Activated CD4-positive, alpha-beta memory T cell treated with anti-CD3 and anti-CD28 coated beads, Interleukin-2, amount 10 ng/mL, durations not matched to agents 7 days and 5 days (primary cell): ENCODE results near the gene F8. TPM values are rescaled to one million over a fixed set of nuclear protein-coding genes. Genes with fewer than 3 reads are reported as not detected.
"Not testable (repeated sequence)": the region's sequence is repeated elsewhere in the genome, so short reads cannot be mapped to it uniquely, and the experiment has no call there.

Experiments used
- CTCF ChIA-PET: fragments of 350-600 bp; sonication (Branson Sonifier 250); formaldehyde crosslinking; loops from one replicate; lab custom pipeline; 2021; ENCODE audit warnings: antibody characterized with exemption, inconsistent platforms; lab: Charles Lee
- POLR2A ChIA-PET: fragments of 350-600 bp; sonication (Branson Sonifier 250); formaldehyde crosslinking; loops from one replicate; lab custom pipeline; 2021; ENCODE audit warnings: antibody characterized with exemption; lab: Charles Lee
- DNase-seq: peaks from one replicate; pipeline ENCODE4 v3.0.0-alpha.2; 2020
- H3K27ac Mint-ChIP-seq: one replicate; pipeline ENCODE4 v1.8.0; 2021; ENCODE audit warnings: mild to moderate bottlenecking, mixed read lengths
- H3K27me3 Mint-ChIP-seq: one replicate; pipeline ENCODE4 v1.8.0; 2021; ENCODE audit warnings: mixed read lengths
- H3K36me3 Mint-ChIP-seq: one replicate; pipeline ENCODE4 v1.8.0; 2021; ENCODE audit warnings: low read depth, mixed read lengths
- H3K4me1 Mint-ChIP-seq: one replicate; pipeline ENCODE4 v1.8.0; 2021; ENCODE audit warnings: mixed read lengths
- H3K4me3 Mint-ChIP-seq: one replicate; pipeline ENCODE4 v1.8.0; 2021; ENCODE audit warnings: mild to moderate bottlenecking, mixed read lengths
- H3K9me3 Mint-ChIP-seq: one replicate; pipeline ENCODE4 v1.8.0; 2021; ENCODE audit warnings: mixed read lengths
- total RNA-seq, 2 experiments: library from RNA; stranded (reverse); gene quantifications; one replicate each; pipeline ENCODE4 v1.2.3, GENCODE V29; 2021

The F8 gene
- total RNA-seq, 2 experiments from 2014 or later, result 8.9 to 10.2 TPM

- no peaks in the 10 kb centered on the region for H3K27me3 Mint-ChIP-seq
- DNase-seq, result no peak
- no peak overlapping the region for H3K27ac Mint-ChIP-seq
- no peaks in the 10 kb centered on the region for H3K36me3 Mint-ChIP-seq
- CTCF ChIA-PET, result no interaction called here
- H3K4me3 Mint-ChIP-seq, result no peak overlapping the region
- POLR2A ChIA-PET, result no interaction called here
- H3K9me3 Mint-ChIP-seq, result peaks cover 2% of the 10 kb centered on the region
- peaks cover 18% of the 10 kb centered on the region for H3K4me1 Mint-ChIP-seq
Measured at GRCh38 chrX:154829134-154829533, 193.4 kb downstream of the F8 start.

- Mint-ChIP-seq H3K4me3 (no peak overlapping the region), H3K4me1 (peaks cover 18% of the 10 kb centered on the region), H3K27me3 (no peaks in the 10 kb centered on the region), H3K9me3 (peaks cover 2% of the 10 kb centered on the region), H3K27ac (peak overlapping the region; percentile 67), H3K36me3 (no peaks in the 10 kb centered on the region)
- no peak for DNase-seq
- POLR2A ChIA-PET, result interaction anchor here (1.5 kb wide), 1 partner anchor 10 kb away, joined by 3 read pairs; no protein-coding TSS in a partner anchor
- CTCF ChIA-PET, result no interaction called here
Measured at GRCh38 chrX:154828016-154828408, 194.5 kb downstream of the F8 start.

- H3K4me3 Mint-ChIP-seq, result peak overlapping the region; percentile 14
- DNase-seq, result peak; percentile 16
- H3K27ac Mint-ChIP-seq, result peak overlapping the region; percentile 67
- H3K36me3 Mint-ChIP-seq, result no peaks in the 10 kb centered on the region
- peaks cover 18% of the 10 kb centered on the region for H3K4me1 Mint-ChIP-seq
- ChIA-PET CTCF (no interaction called here), POLR2A (interaction anchor here (0.6 to 1.5 kb wide), 2 partner anchors 10 to 21 kb away, joined by 3 read pairs; no protein-coding TSS in a partner anchor)
- H3K9me3 Mint-ChIP-seq, result peaks cover 2% of the 10 kb centered on the region
- no peaks in the 10 kb centered on the region for H3K27me3 Mint-ChIP-seq
Measured at GRCh38 chrX:154827194-154828015, 195.1 kb downstream of the F8 start.

GRCh38 chrX:154825586-154825985 lies 196.9 kb downstream of the F8 start:
- H3K4me3 Mint-ChIP-seq, H3K27me3 Mint-ChIP-seq, H3K36me3 Mint-ChIP-seq, H3K27ac Mint-ChIP-seq, POLR2A ChIA-PET, CTCF ChIA-PET, H3K9me3 Mint-ChIP-seq, DNase-seq: not testable (repeated sequence)
- H3K4me1 Mint-ChIP-seq, result peaks cover 18% of the 10 kb centered on the region

DNA sequence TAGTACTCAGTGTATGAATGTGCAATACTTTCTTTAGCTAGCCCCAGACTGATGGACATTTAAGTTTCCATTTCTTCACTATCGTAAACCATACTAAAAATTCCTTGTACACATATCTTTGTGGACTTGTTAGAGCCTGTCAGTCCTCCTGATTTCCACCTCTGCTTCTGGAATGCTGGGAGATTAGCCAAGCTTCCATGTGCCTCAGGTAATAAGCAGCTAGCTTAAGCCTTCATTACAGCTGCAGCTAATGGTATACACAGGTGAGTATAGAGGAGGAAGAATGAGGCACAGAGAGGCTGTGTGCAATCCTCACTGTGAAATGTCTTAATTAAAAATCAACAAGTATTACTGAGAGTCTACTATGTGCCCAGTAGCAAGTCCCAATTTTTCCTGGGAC lies 197.9 kb downstream of the F8 start:
- Mint-ChIP-seq H3K36me3 (no peaks in the 10 kb centered on the region), H3K27ac (no peak overlapping the region), H3K9me3 (peaks cover 2% of the 10 kb centered on the region), H3K4me1 (peaks cover 14% of the 10 kb centered on the region), H3K27me3 (peaks cover 3% of the 10 kb centered on the region), H3K4me3 (no peak overlapping the region)
- POLR2A ChIA-PET, result no interaction called here
- DNase-seq, result no peak
- CTCF ChIA-PET, result no interaction called here

GRCh38 chrX:154822029-154822428 lies 200.5 kb downstream of the F8 start:
- H3K36me3 Mint-ChIP-seq, result no peaks in the 10 kb centered on the region
- H3K27me3 Mint-ChIP-seq, result peaks cover 5% of the 10 kb centered on the region
- peaks cover 2% of the 10 kb centered on the region for H3K9me3 Mint-ChIP-seq
- ChIA-PET CTCF (no interaction called here), POLR2A (no interaction called here)
- DNase-seq, result no peak
- peaks cover under 1% of the 10 kb centered on the region for H3K4me1 Mint-ChIP-seq
- H3K4me3 Mint-ChIP-seq, result no peak overlapping the region
- H3K27ac Mint-ChIP-seq, result no peak overlapping the region

GRCh38 chrX:154821523-154821922 lies 201.0 kb downstream of the F8 start:
- DNase-seq, result no peak
- Mint-ChIP-seq H3K9me3 (peaks cover 2% of the 10 kb centered on the region), H3K27me3 (peaks cover 6% of the 10 kb centered on the region), H3K4me1 (no peaks in the 10 kb centered on the region), H3K4me3 (no peak overlapping the region), H3K36me3 (no peaks in the 10 kb centered on the region), H3K27ac (no peak overlapping the region)
- ChIA-PET POLR2A (no interaction called here), CTCF (no interaction called here)

- Mint-ChIP-seq H3K9me3 (no peaks in the 10 kb centered on the region), H3K27ac (no peak overlapping the region), H3K36me3 (no peaks in the 10 kb centered on the region), H3K4me3 (no peak overlapping the region), H3K4me1 (no peaks in the 10 kb centered on the region), H3K27me3 (peaks cover 8% of the 10 kb centered on the region)
- POLR2A ChIA-PET, result no interaction called here
- DNase-seq, result no peak
- CTCF ChIA-PET, result no interaction called here
Measured at GRCh38 chrX:154819771-154820341, 202.7 kb downstream of the F8 start.

GRCh38 chrX:154818916-154819770 lies 203.4 kb downstream of the F8 start:
- CTCF ChIA-PET, result interaction anchor here (0.7 kb wide), 1 partner anchor 50 kb away, joined by 4 read pairs; no protein-coding TSS in a partner anchor
- Mint-ChIP-seq H3K27me3 (peaks cover 8% of the 10 kb centered on the region), H3K27ac (no peak overlapping the region), H3K9me3 (no peaks in the 10 kb centered on the region), H3K4me3 (no peak overlapping the region), H3K36me3 (no peaks in the 10 kb centered on the region), H3K4me1 (no peaks in the 10 kb centered on the region)
- DNase-seq, result no peak
- POLR2A ChIA-PET, result no interaction called here

GRCh38 chrX:154817048-154817618 lies 205.4 kb downstream of the F8 start:
- H3K4me3 Mint-ChIP-seq, H3K27ac Mint-ChIP-seq, H3K9me3 Mint-ChIP-seq, H3K36me3 Mint-ChIP-seq, DNase-seq, H3K4me1 Mint-ChIP-seq: not testable (repeated sequence)
- ChIA-PET CTCF (interaction anchor here (1.0 kb wide), 1 partner anchor 23 kb away, joined by 3 read pairs; no protein-coding TSS in a partner anchor), POLR2A (interaction anchor here (1.8 kb wide), 1 partner anchor 14 kb away, joined by 3 read pairs; no protein-coding TSS in a partner anchor)
- H3K27me3 Mint-ChIP-seq, result peaks cover 19% of the 10 kb centered on the region

- DNase-seq, H3K36me3 Mint-ChIP-seq, H3K4me3 Mint-ChIP-seq, H3K9me3 Mint-ChIP-seq, H3K27ac Mint-ChIP-seq, H3K4me1 Mint-ChIP-seq, CTCF ChIA-PET: not testable (repeated sequence)
- POLR2A ChIA-PET, result interaction anchor here (1.8 kb wide), 1 partner anchor 13 kb away, joined by 3 read pairs; no protein-coding TSS in a partner anchor
- peaks cover 20% of the 10 kb centered on the region for H3K27me3 Mint-ChIP-seq
Measured at GRCh38 chrX:154816326-154816898, 206.1 kb downstream of the F8 start.

DNA sequence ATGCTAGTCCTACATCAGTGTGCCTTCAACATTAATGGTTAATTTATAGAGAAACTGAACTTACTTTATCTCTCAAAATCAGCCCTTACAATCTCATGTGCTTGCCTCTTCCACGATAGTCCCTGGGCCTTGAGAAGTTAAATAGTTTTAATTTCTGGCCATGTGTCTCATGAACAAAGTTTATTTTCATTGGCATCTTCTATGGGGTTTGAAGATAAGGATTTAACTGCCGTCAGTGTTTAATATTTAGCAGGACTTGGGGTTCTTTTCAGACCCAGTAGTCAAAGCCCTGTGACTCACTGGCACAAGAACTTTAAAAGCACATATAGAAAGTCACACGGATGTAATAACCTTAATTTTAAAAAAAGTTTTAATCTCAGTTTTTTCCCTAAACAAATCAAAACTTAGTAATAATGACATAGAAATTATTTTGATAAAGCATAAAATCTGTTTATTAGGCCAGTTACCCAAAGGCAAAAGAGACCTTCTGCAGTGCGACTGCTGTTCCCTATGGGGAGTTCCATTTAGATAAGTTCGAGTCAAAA lies 207.2 kb downstream of the F8 start:
- Mint-ChIP-seq H3K4me3 (no peak overlapping the region), H3K36me3 (no peaks in the 10 kb centered on the region), H3K9me3 (no peaks in the 10 kb centered on the region), H3K4me1 (peaks cover 2% of the 10 kb centered on the region), H3K27ac (no peak overlapping the region), H3K27me3 (peaks cover 20% of the 10 kb centered on the region)
- no peak for DNase-seq
- ChIA-PET POLR2A (no interaction called here), CTCF (no interaction called here)
